Chondrocyte (in vitro differentiated cells): ENCODE data around the gene RASL10B. TPM values are rescaled to one million over a fixed set of nuclear protein-coding genes. Genes with fewer than 3 reads are reported as not detected.
"Not testable (repeated sequence)": the region's sequence is repeated elsewhere in the genome, so short reads cannot be mapped to it uniquely, and the experiment has no call there.

Experiments
- DNase-seq: peaks from one replicate; pipeline ENCODE4 v3.0.0; 2021; ENCODE audit warnings: mixed read lengths, low spot score
- H3K27ac Mint-ChIP-seq: one replicate; pipeline ENCODE4 v1.8.0; 2021; ENCODE audit warnings: mild to moderate bottlenecking, moderate library complexity, mixed read lengths; ENCODE audit not compliant: unreplicated experiment
- H3K27me3 Mint-ChIP-seq: 2 replicates; pipeline ENCODE4 v1.8.0; 2021; ENCODE audit warnings: low read depth, mixed read lengths
- H3K36me3 Mint-ChIP-seq: 2 replicates; pipeline ENCODE4 v1.8.0; 2021; ENCODE audit warnings: low read depth, mixed read lengths
- H3K4me1 Mint-ChIP-seq: 2 replicates; pipeline ENCODE4 v1.8.0; 2021; ENCODE audit warnings: low read depth, mild to moderate bottlenecking, mixed read lengths
- H3K4me3 Mint-ChIP-seq: one replicate; pipeline ENCODE4 v1.8.0; 2021; ENCODE audit warnings: mild to moderate bottlenecking, moderate library complexity, mixed read lengths; ENCODE audit not compliant: unreplicated experiment
- H3K9me3 Mint-ChIP-seq: 2 replicates; pipeline ENCODE4 v1.8.0; 2021; ENCODE audit warnings: low read depth, mixed read lengths
- CTCF ChIP-seq: fragments of 200-600 bp; sonication (generic); IDR thresholded peaks from 2 replicates; pipeline ENCODE4 v1.5.0; 2021; ENCODE audit warnings: antibody characterized with exemption, mild to moderate bottlenecking, moderate library complexity
- total RNA-seq: library from RNA; stranded (reverse); gene quantifications from 3 replicates; pipeline ENCODE4 v1.2.1, GENCODE V29; 2021

Gene RASL10B
- total RNA-seq, 1 donor from 2014 or later, result 21.3 TPM

DNA sequence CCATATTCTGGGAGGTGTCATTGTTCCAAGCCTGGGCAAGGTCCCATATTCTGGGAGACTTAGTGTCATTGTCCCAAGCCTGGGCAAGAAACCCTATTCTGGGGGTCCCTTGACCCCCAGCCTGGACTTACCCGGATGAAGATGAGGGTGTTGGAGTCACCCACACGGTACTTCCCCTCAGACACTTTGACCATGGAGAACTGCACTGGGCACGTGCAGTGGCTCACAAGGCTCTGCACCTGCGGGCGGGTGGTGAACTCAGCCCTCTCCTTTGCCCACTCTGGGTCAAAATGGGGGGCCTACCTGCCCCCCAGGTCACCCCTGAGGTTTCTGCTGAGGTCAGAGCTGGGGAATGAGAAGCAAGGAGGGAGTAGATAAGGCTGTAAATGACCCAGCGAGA, 17.5 kb downstream of the RASL10B start:
- Mint-ChIP-seq H3K36me3 (no peaks in the 10 kb centered on the region), H3K4me1 (peaks cover 21% of the 10 kb centered on the region), H3K27me3 (peaks cover 19% of the 10 kb centered on the region), H3K4me3 (no peak overlapping the region), H3K27ac (no peak overlapping the region), H3K9me3 (no peaks in the 10 kb centered on the region)
- TF ChIP-seq CTCF, result no peak
- DNase-seq, result no peak

DNA sequence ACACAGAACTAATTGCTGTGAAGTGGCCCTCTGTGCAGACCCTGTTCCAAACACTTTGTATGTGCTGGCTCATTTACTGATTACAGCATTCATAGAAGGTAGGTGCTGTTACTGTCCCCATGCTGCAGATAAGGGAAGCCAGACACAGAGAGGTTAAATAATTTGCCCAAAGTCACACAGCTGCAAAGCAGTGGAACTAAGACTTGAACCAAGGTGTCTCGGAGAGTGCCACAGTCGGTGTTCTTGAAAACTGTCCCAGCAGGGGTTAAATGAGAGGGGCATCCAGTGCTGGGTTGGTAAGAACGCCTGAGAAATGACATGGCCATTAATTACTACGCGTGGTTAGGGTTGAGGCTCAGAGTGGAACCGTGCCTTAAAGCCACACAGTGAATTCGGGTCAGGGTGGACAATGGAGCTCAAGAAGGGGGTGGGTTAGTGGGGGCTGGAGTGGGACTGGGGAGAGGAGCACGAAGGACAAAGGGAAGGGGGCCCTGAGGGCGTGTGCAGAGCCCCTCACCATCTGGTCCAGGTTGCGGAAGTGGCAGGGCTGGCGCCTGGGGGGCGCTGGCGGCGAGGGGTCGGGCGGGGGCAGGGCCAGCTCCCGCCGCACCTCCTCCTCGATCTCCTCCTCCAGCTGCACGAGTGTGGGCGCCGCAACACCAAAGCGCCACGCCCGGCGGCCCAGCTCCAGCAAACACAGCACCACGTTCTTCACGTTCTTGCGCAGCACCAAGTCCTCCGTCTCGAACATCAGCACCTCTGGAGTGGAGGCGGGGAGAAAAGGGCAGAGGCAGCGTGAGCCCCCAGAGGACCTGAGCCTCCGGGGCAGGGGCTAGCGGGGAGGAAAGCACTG, 18.3 kb downstream of the RASL10B start:
- Mint-ChIP-seq H3K27me3 (peaks cover 19% of the 10 kb centered on the region), H3K4me1 (peaks cover 21% of the 10 kb centered on the region), H3K27ac (no peak overlapping the region), H3K4me3 (peak overlapping the region; percentile 63), H3K36me3 (no peaks in the 10 kb centered on the region), H3K9me3 (no peaks in the 10 kb centered on the region)
- TF ChIP-seq CTCF, result peak; percentile 15
- DNase-seq, result no peak

- H3K27me3 Mint-ChIP-seq, result peaks cover 19% of the 10 kb centered on the region
- H3K9me3 Mint-ChIP-seq, result no peaks in the 10 kb centered on the region
- no peak for DNase-seq
- H3K27ac Mint-ChIP-seq, result no peak overlapping the region
- peaks cover 21% of the 10 kb centered on the region for H3K4me1 Mint-ChIP-seq
- H3K36me3 Mint-ChIP-seq, result no peaks in the 10 kb centered on the region
- no peak for TF ChIP-seq CTCF
- peak overlapping the region; percentile 63 for H3K4me3 Mint-ChIP-seq
Measured at GRCh38 chr17:35750526-35751395, 19.3 kb downstream of the RASL10B start.

- H3K4me3 Mint-ChIP-seq, result not testable (repeated sequence)
- H3K4me1 Mint-ChIP-seq, result peaks cover 21% of the 10 kb centered on the region
Measured at GRCh38 chr17:35751541-35751940, 20.1 kb downstream of the RASL10B start.

GRCh38 chr17:35752471-35752870, 21.0 kb downstream of the RASL10B start:
- no peak for DNase-seq

More at GRCh38 chr17:35751541-35751940, 20.1 kb downstream of the RASL10B start:
- DNase-seq, H3K36me3 Mint-ChIP-seq, H3K9me3 Mint-ChIP-seq, H3K27ac Mint-ChIP-seq: not testable (repeated sequence)
- H3K27me3 Mint-ChIP-seq, result peaks cover 19% of the 10 kb centered on the region

More at GRCh38 chr17:35752471-35752870, 21.0 kb downstream of the RASL10B start:
- Mint-ChIP-seq H3K9me3 (no peaks in the 10 kb centered on the region), H3K4me3 (no peak overlapping the region), H3K27ac (no peak overlapping the region), H3K4me1 (peaks cover 21% of the 10 kb centered on the region), H3K27me3 (peaks cover 19% of the 10 kb centered on the region), H3K36me3 (no peaks in the 10 kb centered on the region)
- TF ChIP-seq CTCF, result no peak
